ENCODE results near the gene IREB2.

DNA sequence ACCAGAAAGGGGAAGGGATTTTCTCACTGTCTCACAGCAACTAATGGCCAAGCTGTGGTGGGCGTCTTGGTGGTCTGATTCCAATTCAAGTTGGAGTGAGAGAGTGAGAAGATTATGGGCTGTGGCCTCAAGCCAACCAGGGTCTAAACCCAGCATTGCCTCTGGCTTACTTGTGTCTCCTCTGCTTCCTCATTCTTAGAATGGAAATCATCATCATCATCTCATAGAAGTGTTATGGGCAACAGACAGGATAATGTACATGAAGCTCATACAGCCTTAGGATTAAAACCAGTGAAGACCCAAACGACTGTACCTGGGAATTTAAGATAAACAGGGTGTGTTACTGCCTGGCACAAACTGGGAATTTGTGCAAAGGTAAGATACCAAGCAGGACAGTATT is 29.1 kb upstream of the IREB2 start:
- no peak for TF ChIP-seq CTCF (conservative IDR thresholded peaks at IDR 0.05)
- no peak for TF ChIP-seq ZFX (IDR thresholded peaks at IDR 0.05)

All from C4-2B (cell line).